H1 (cell line): ENCODE measurements around the gene VEGFC. TPM values are rescaled to one million over a fixed set of nuclear protein-coding genes. Genes with fewer than 3 reads are reported as not detected.

Experiments
- CTCF ChIA-PET: fragments of 300-600 bp; sonication (Branson Sonifier 250); formaldehyde crosslinking; loops from one replicate; lab custom pipeline; 2021; ENCODE audit not compliant: partially characterized antibody; lab: Charles Lee
- POLR2A ChIA-PET: fragments of 300-600 bp; sonication (Branson Sonifier 250); formaldehyde crosslinking; loops from one replicate; lab custom pipeline; 2021; ENCODE audit warnings: inconsistent platforms; ENCODE audit not compliant: partially characterized antibody; lab: Charles Lee
- DNase-seq, 2 experiments: peaks; one replicate each; pipeline versions ENCODE4 v3.0.0 to v3.0.0-alpha.2; 2010 to 2022; ENCODE audit warnings: low spot score in 2 of 2, low read depth in 1 of 2, mixed read lengths in 1 of 2
- FAIRE-seq: peaks from 2 replicates; lab custom pipeline; 2011; peaks lifted over from hg19 to GRCh38; lab: Jason Lieb, UNC
- H2AFZ ChIP-seq: 2 replicates; pipeline ENCODE4 v1.8.1; 2012; ENCODE audit warnings: low read length, inconsistent platforms
- H2AK5ac ChIP-seq: 2 replicates; pipeline ENCODE4 v1.6.1; 2013; ENCODE audit warnings: low read depth, low read length
- H2BK120ac ChIP-seq: replicated peaks from 2 replicates; pipeline ENCODE3; 2013; ENCODE audit warnings: low read depth, low read length, inconsistent platforms
- H2BK12ac ChIP-seq: 2 replicates; pipeline ENCODE4 v1.6.1; 2013; ENCODE audit warnings: low read depth, low read length
- H2BK15ac ChIP-seq: 2 replicates; pipeline ENCODE4 v1.6.1; 2013; ENCODE audit warnings: low read length
- H2BK20ac ChIP-seq: 2 replicates; pipeline ENCODE4 v1.6.1; 2013; ENCODE audit warnings: low read length
- H2BK5ac ChIP-seq: 2 replicates; pipeline ENCODE4 v1.6.1; 2013; ENCODE audit warnings: low read depth, low read length
- H3K14ac ChIP-seq: 2 replicates; pipeline ENCODE4 v1.6.1; 2013; ENCODE audit warnings: inconsistent platforms; ENCODE audit not compliant: insufficient read length
- H3K18ac ChIP-seq: 2 replicates; pipeline ENCODE4 v1.6.1; 2013; ENCODE audit warnings: low read length; ENCODE audit errors: extremely low read depth
- H3K23ac ChIP-seq: 2 replicates; pipeline ENCODE4 v1.6.1; 2013; ENCODE audit warnings: inconsistent platforms; ENCODE audit not compliant: insufficient read length
- H3K23me2 ChIP-seq: 2 replicates; pipeline ENCODE4 v1.6.1; 2013; ENCODE audit warnings: low read depth, low read length
- H3K27ac ChIP-seq: 2 replicates; pipeline ENCODE4 v1.6.1; 2011; ENCODE audit warnings: low read depth, low read length, inconsistent platforms
- H3K27me3 ChIP-seq, 4 experiments: replicated peaks in 1 of 4; 1 replicate in 1 of 4; 2 replicates in 3 of 4; pipeline versions ENCODE4 v1.6.1 to v1.8.1; 2011 to 2013; ENCODE audit warnings: low read length in 3 of 4, mild to moderate bottlenecking in 3 of 4, inconsistent platforms in 2 of 4, mixed read lengths in 2 of 4, moderate library complexity in 1 of 4; ENCODE audit not compliant: control insufficient read depth in 3 of 4, insufficient read depth in 3 of 4; ENCODE audit errors: extremely low read depth in 1 of 4
- H3K36me3 ChIP-seq, 4 experiments: 2 replicates each; pipeline versions ENCODE4 v1.6.1 to v1.8.1; 2011 to 2013; ENCODE audit warnings: mild to moderate bottlenecking in 4 of 4, low read length in 3 of 4, moderate library complexity in 2 of 4, control low read depth in 1 of 4, inconsistent platforms in 1 of 4; ENCODE audit not compliant: insufficient read depth in 4 of 4, control insufficient read depth in 2 of 4
- H3K4ac ChIP-seq: replicated peaks from 2 replicates; pipeline ENCODE3; 2013; ENCODE audit warnings: low read length, low read depth, mixed read lengths, inconsistent platforms; ENCODE audit not compliant: insufficient read length
- H3K4me1 ChIP-seq, 4 experiments: replicated peaks in 1 of 4; 1 replicate in 1 of 4; 2 replicates in 3 of 4; pipeline versions ENCODE4 v1.6.1 to v1.8.1; 2011 to 2013; ENCODE audit warnings: low read length in 3 of 4, inconsistent platforms in 2 of 4, mixed read lengths in 1 of 4; ENCODE audit not compliant: insufficient read depth in 4 of 4, control insufficient read depth in 3 of 4
- H3K4me2 ChIP-seq, 2 experiments: 2 replicates each; pipeline versions ENCODE4 v1.6.1 to v1.8.1; 2011 to 2013; ENCODE audit warnings: low read depth in 2 of 2, low read length in 2 of 2, control low read depth in 1 of 2, inconsistent platforms in 1 of 2, mild to moderate bottlenecking in 1 of 2; ENCODE audit not compliant: insufficient read depth in 1 of 2
- H3K4me3 ChIP-seq, 4 experiments: fragments of 200-600, 300-600 bp in 1 of 4; sonication (generic), shearing (Covaris generic), sonication (Bioruptor Twin) in 1 of 4; 2 replicates each; pipeline versions ENCODE4 v1.5.1 to v1.8.1; 2011 to 2016; ENCODE audit warnings: low read length in 4 of 4, low read depth in 3 of 4, control low read depth in 2 of 4, inconsistent platforms in 2 of 4, mild to moderate bottlenecking in 2 of 4, mixed read lengths in 1 of 4, moderate library complexity in 1 of 4; ENCODE audit not compliant: insufficient read depth in 2 of 4; ENCODE audit errors: extremely low read depth in 1 of 4
- H3K56ac ChIP-seq: replicated peaks from 2 replicates; pipeline ENCODE3; 2013; ENCODE audit warnings: low read depth, mild to moderate bottlenecking, mixed read lengths, low read length, inconsistent platforms; ENCODE audit not compliant: insufficient read length
- H3K79me1 ChIP-seq: 2 replicates; pipeline ENCODE4 v1.6.1; 2013; ENCODE audit warnings: low read depth, low read length, control low read depth
- H3K79me2 ChIP-seq, 2 experiments: 2 replicates each; pipeline versions ENCODE4 v1.6.1 to v1.8.1; 2012 to 2013; ENCODE audit warnings: low read length in 2 of 2, mild to moderate bottlenecking in 2 of 2, inconsistent platforms in 1 of 2; ENCODE audit not compliant: insufficient read depth in 2 of 2, control insufficient read depth in 1 of 2
- H3K9ac ChIP-seq, 4 experiments: replicated peaks in 1 of 4; 1 replicate in 1 of 4; 2 replicates in 3 of 4; pipeline versions ENCODE4 v1.6.1 to v1.8.1; 2011 to 2013; ENCODE audit warnings: low read depth in 3 of 4, low read length in 3 of 4, control low read depth in 2 of 4, mild to moderate bottlenecking in 2 of 4, moderate library complexity in 2 of 4, inconsistent platforms in 1 of 4; ENCODE audit errors: extremely low read depth in 1 of 4
- H3K9me3 ChIP-seq, 2 experiments: 2 replicates each; pipeline versions ENCODE4 v1.6.1 to v1.8.1; 2012 to 2013; ENCODE audit warnings: mild to moderate bottlenecking in 2 of 2, moderate library complexity in 2 of 2, control low read depth in 1 of 2, inconsistent platforms in 1 of 2, low read depth in 1 of 2, low read length in 1 of 2, mixed read lengths in 1 of 2; ENCODE audit not compliant: insufficient read depth in 2 of 2
- H4K20me1 ChIP-seq, 2 experiments: replicated peaks in 1 of 2; 2 replicates each; pipeline versions ENCODE3 to v1.8.1; 2011 to 2013; ENCODE audit warnings: inconsistent platforms in 2 of 2, low read length in 2 of 2, mild to moderate bottlenecking in 1 of 2; ENCODE audit not compliant: insufficient read depth in 2 of 2, control insufficient read depth in 1 of 2
- H4K5ac ChIP-seq: 2 replicates; pipeline ENCODE4 v1.6.1; 2013; ENCODE audit warnings: low read length, low read depth, mixed read lengths, inconsistent platforms; ENCODE audit not compliant: insufficient read length
- H4K8ac ChIP-seq: 2 replicates; pipeline ENCODE4 v1.8.0; 2013; ENCODE audit warnings: mild to moderate bottlenecking, moderate library complexity, low read length, inconsistent platforms; ENCODE audit not compliant: insufficient read depth; ENCODE audit errors: extremely low read depth
- H4K91ac ChIP-seq: replicated peaks from 2 replicates; pipeline ENCODE3; 2013; ENCODE audit warnings: low read length, mixed read lengths, inconsistent platforms; ENCODE audit not compliant: insufficient read length
- SUZ12 ChIP-seq: fragments of 200-600 bp; sonication (generic); IDR thresholded peaks from 2 replicates; pipeline ENCODE4 v1.6.1; 2012; ENCODE audit warnings: mild to moderate bottlenecking, inconsistent platforms, low read length, moderate library complexity, mixed read lengths
- USF2 ChIP-seq: IDR thresholded peaks from 2 replicates; pipeline ENCODE4 v1.6.1; 2011; ENCODE audit warnings: low read length, improper control_type of control experiment
- polyA plus RNA-seq, 7 experiments: library from polyadenylated mRNA; depleted of rRNA in 3 of 7; stranded (reverse) in 5 of 7; unstranded in 2 of 7; fragments of >200 nt in 5 of 7; fragments of 200-250 nt in 2 of 7; gene quantifications; 1 replicate in 5 of 7; 2 replicates in 1 of 7; 4 replicates in 1 of 7; pipeline versions ENCODE4 v1.2.1 to v1.2.3, GENCODE V29; 2011 to 2013; ENCODE audit warnings: missing spikeins in 2 of 7, mixed read lengths in 2 of 7
- total RNA-seq: library from RNA; stranded (reverse); fragmentation: NEBNext Ultra II Directional; extraction: Animal tissue kit (Norgen Biotek cat#: 25700); gene quantifications from 2 replicates; pipeline ENCODE4 v1.2.1, GENCODE V29; 2021

Gene VEGFC
- total and polyA plus RNA-seq, 2 of the 8 experiments (the other 6 are each of a cell fraction or from before 2014, with no cell fraction given) = 0.53 to 1.4 TPM

GRCh38 chr4:176708771-176709311 lies 83.9 kb downstream of the VEGFC start:
- no peak overlapping the region for H2BK120ac ChIP-seq
- no peak overlapping the region for H3K14ac ChIP-seq
- H2BK15ac ChIP-seq = no peak overlapping the region
- no peaks in the 10 kb centered on the region for H3K4me1 ChIP-seq
- H3K23me2 ChIP-seq = no peaks in the 10 kb centered on the region
- no peak overlapping the region for H2AFZ ChIP-seq
- no peak overlapping the region for H3K4me3 ChIP-seq
- no peak overlapping the region for H3K4me2 ChIP-seq
- H3K79me2 ChIP-seq = no peaks in the 10 kb centered on the region
- no peak overlapping the region for H3K27ac ChIP-seq
- no peak overlapping the region for H2AK5ac ChIP-seq
- no peak overlapping the region for H2BK5ac ChIP-seq
- no peak overlapping the region for H3K23ac ChIP-seq
- ChIA-PET POLR2A (no interaction called here), CTCF (interaction anchor here (1.0 to 1.6 kb wide), 5 partner anchors 8 to 256 kb away, joined by 3 to 6 read pairs (median 3); no protein-coding TSS in a partner anchor)
- TF ChIP-seq SUZ12 = no peak
- TF ChIP-seq USF2 = no peak
- DNase-seq = no peak
- no peak overlapping the region for H3K4ac ChIP-seq
- no peak overlapping the region for H3K18ac ChIP-seq
- no peak overlapping the region for H3K9ac ChIP-seq
- H3K79me1 ChIP-seq = no peaks in the 10 kb centered on the region
- H4K91ac ChIP-seq = no peak overlapping the region
- no peak overlapping the region for H3K56ac ChIP-seq
- no peak overlapping the region for H2BK12ac ChIP-seq
- H4K20me1 ChIP-seq = no peaks in the 10 kb centered on the region
- no peak overlapping the region for H2BK20ac ChIP-seq
- no peak for FAIRE-seq
- no peaks in the 10 kb centered on the region for H3K36me3 ChIP-seq
- no peak overlapping the region for H4K8ac ChIP-seq
- no peaks in the 10 kb centered on the region for H3K27me3 ChIP-seq
- H4K5ac ChIP-seq = no peak overlapping the region
- H3K9me3 ChIP-seq = no peaks in the 10 kb centered on the region
